Liver (tissue), 9 donors: ENCODE results near the gene UNC79. TPM values are rescaled to one million over a fixed set of nuclear protein-coding genes. Genes with fewer than 3 reads are reported as not detected.

Experiments
- DNase-seq: peaks from one replicate; pipeline ENCODE4 v3.0.0-alpha.2; 2017; ENCODE audit warnings: low spot score
- H3K27ac ChIP-seq, 2 donors: one replicate each; pipeline ENCODE4 v1.7.0; 2013; ENCODE audit warnings: inconsistent platforms in 2 of 2, low read length in 2 of 2, control low read depth in 1 of 2, low read depth in 1 of 2, mild to moderate bottlenecking in 1 of 2
- H3K27me3 ChIP-seq, 4 donors: one replicate each; pipeline versions ENCODE4 v1.6.1 to v1.7.0; 2013; ENCODE audit warnings: low read length in 3 of 4, inconsistent platforms in 1 of 4, mild to moderate bottlenecking in 1 of 4, moderate library complexity in 1 of 4; ENCODE audit not compliant: control insufficient read depth in 4 of 4, insufficient read depth in 4 of 4
- H3K36me3 ChIP-seq, 4 donors: one replicate each; pipeline versions ENCODE4 v1.6.1 to v1.7.0; 2013; ENCODE audit warnings: low read length in 3 of 4, mild to moderate bottlenecking in 3 of 4, low read depth in 1 of 4, moderate library complexity in 1 of 4; ENCODE audit not compliant: control insufficient read depth in 4 of 4, insufficient read depth in 3 of 4
- H3K4me1 ChIP-seq, 4 donors: one replicate each; pipeline versions ENCODE4 v1.6.1 to v1.7.0; 2013; ENCODE audit warnings: low read length in 3 of 4, mild to moderate bottlenecking in 3 of 4, moderate library complexity in 1 of 4; ENCODE audit not compliant: control insufficient read depth in 4 of 4, insufficient read depth in 4 of 4
- H3K4me3 ChIP-seq, 3 donors: one replicate each; pipeline versions ENCODE4 v1.6.1 to v1.7.0; 2013; ENCODE audit warnings: low read length in 3 of 3, control low read depth in 1 of 3, low read depth in 1 of 3, mild to moderate bottlenecking in 1 of 3
- H3K9ac ChIP-seq, 2 donors: one replicate each; pipeline ENCODE4 v1.7.0; 2013; ENCODE audit warnings: low read length in 2 of 2, mild to moderate bottlenecking in 2 of 2, moderate library complexity in 2 of 2, control low read depth in 1 of 2, low read depth in 1 of 2
- H3K9me3 ChIP-seq, 4 donors: one replicate each; pipeline versions ENCODE4 v1.6.1 to v1.7.0; 2013; ENCODE audit warnings: low read length in 3 of 4; ENCODE audit not compliant: control insufficient read depth in 4 of 4
- EGR1 ChIP-seq, 2 donors: IDR thresholded peaks; 2 replicates each; pipeline ENCODE4 v1.6.1; 2016 to 2018; ENCODE audit warnings: antibody characterized with exemption in 2 of 2, low read depth in 2 of 2
- FOXA1 ChIP-seq: IDR thresholded peaks from 2 replicates; pipeline ENCODE4 v1.6.1; 2016; ENCODE audit warnings: antibody characterized with exemption
- FOXA2 ChIP-seq: IDR thresholded peaks from 2 replicates; pipeline ENCODE4 v1.6.1; 2016; ENCODE audit warnings: antibody characterized with exemption
- GABPA ChIP-seq, 2 donors: IDR thresholded peaks in 1 of 2; conservative IDR thresholded peaks in 1 of 2; 2 replicates each; pipeline ENCODE4 v1.6.1; 2016; ENCODE audit warnings: antibody characterized with exemption in 2 of 2, mild to moderate bottlenecking in 1 of 2, moderate library complexity in 1 of 2
- HNF4A ChIP-seq, 2 donors: conservative IDR thresholded peaks; 2 replicates each; pipeline ENCODE4 v1.6.1; 2016; ENCODE audit warnings: antibody characterized with exemption in 2 of 2, mild to moderate bottlenecking in 2 of 2
- HNF4G ChIP-seq: IDR thresholded peaks from 2 replicates; pipeline ENCODE4 v1.6.1; 2016; ENCODE audit warnings: antibody characterized with exemption
- JUND ChIP-seq, 2 donors: IDR thresholded peaks; 2 replicates each; pipeline ENCODE4 v1.6.1; 2016; ENCODE audit warnings: antibody characterized with exemption in 2 of 2
- RAD21 ChIP-seq, 2 donors: IDR thresholded peaks; 2 replicates each; pipeline ENCODE4 v1.6.1; 2016; ENCODE audit warnings: antibody characterized with exemption in 2 of 2, mild to moderate bottlenecking in 2 of 2
- REST ChIP-seq: IDR thresholded peaks from 2 replicates; pipeline ENCODE4 v1.6.1; 2016; ENCODE audit warnings: antibody characterized with exemption, mild to moderate bottlenecking
- SP1 ChIP-seq: IDR thresholded peaks from 2 replicates; pipeline ENCODE4 v1.6.1; 2018; ENCODE audit warnings: antibody characterized with exemption, mild to moderate bottlenecking
- TAF1 ChIP-seq: conservative IDR thresholded peaks from 2 replicates; pipeline ENCODE4 v1.6.1; 2016; ENCODE audit warnings: antibody characterized with exemption, mild to moderate bottlenecking
- YY1 ChIP-seq: IDR thresholded peaks from 2 replicates; pipeline ENCODE4 v1.6.1; 2016; ENCODE audit warnings: antibody characterized with exemption, mild to moderate bottlenecking
- ZBTB33 ChIP-seq: IDR thresholded peaks from 2 replicates; pipeline ENCODE4 v1.6.1; 2016; ENCODE audit warnings: antibody characterized with exemption
- WGBS: extraction: QIAGEN DNeasy Blood & Tissue Kit; methylation state at CpG from one replicate; pipeline ENCODE4 v1.1.7; 2013; 5-methylcytosine and 5-hydroxymethylcytosine counted together
- polyA plus RNA-seq, 2 donors: library from polyadenylated mRNA; stranded (reverse) in 1 of 2; unstranded in 1 of 2; fragments of 200-250 nt in 1 of 2; fragments of >200 nt in 1 of 2; fragmentation: Nextera tagmentation in 1 of 2; extraction: Ambion mirVana in 1 of 2; gene quantifications; one replicate each; pipeline versions ENCODE4 v1.2.1 to v1.2.3, GENCODE V29; 2013 to 2015
- total RNA-seq, 2 donors: library from RNA; depleted of rRNA; stranded (reverse); fragments of >200 nt; gene quantifications; one replicate each; pipeline ENCODE4 v1.2.3, GENCODE V29; 2014
- TF ChIP-seq, protein P1 (sequence below): fragments of 150-350 bp; IDR thresholded peaks from 2 replicates; pipeline ENCODE4 v1.5.1; 2017; ENCODE audit warnings: improper control_type of control experiment, low read depth, low read length; ENCODE audit not compliant: missing input control
- TF ChIP-seq, protein P2 (sequence below): IDR thresholded peaks from 2 replicates; pipeline ENCODE4 v1.6.1; 2016; ENCODE audit warnings: antibody characterized with exemption
- donor health status: healthy.
- donor health status: healthy.
- donor health status: healthy.
- donor health status: healthy.
- donor health status: healthy.

UNC79 gene
- total and polyA plus RNA-seq, 4 donors, result 0.01 to 0.08 (median 0.05) TPM; not detected in 1

GRCh38 chr14:93528884-93529558 is 98.3 kb downstream of the UNC79 start:
- 93% methylated on average over 1 of the region's 1 CpG for WGBS
- H3K9me3 ChIP-seq, result no peaks in the 10 kb centered on the region
- no peak for TF ChIP-seq GABPA (IDR thresholded peaks at IDR 0.05 in 1 of 2, conservative IDR thresholded peaks at IDR 0.05 in 1 of 2)
- TF ChIP-seq ZBTB33, result no peak
- no peak for TF ChIP-seq RAD21 (IDR thresholded peaks at IDR 0.05)
- TF ChIP-seq YY1, result no peak
- TF ChIP-seq FOXA1, result no peak
- TF ChIP-seq HNF4G, result no peak
- no peak for TF ChIP-seq TAF1
- no peak for TF ChIP-seq FOXA2
- TF ChIP-seq REST, result no peak
- no peak for TF ChIP-seq JUND (IDR thresholded peaks at IDR 0.05)
- TF ChIP-seq, protein P1, sequence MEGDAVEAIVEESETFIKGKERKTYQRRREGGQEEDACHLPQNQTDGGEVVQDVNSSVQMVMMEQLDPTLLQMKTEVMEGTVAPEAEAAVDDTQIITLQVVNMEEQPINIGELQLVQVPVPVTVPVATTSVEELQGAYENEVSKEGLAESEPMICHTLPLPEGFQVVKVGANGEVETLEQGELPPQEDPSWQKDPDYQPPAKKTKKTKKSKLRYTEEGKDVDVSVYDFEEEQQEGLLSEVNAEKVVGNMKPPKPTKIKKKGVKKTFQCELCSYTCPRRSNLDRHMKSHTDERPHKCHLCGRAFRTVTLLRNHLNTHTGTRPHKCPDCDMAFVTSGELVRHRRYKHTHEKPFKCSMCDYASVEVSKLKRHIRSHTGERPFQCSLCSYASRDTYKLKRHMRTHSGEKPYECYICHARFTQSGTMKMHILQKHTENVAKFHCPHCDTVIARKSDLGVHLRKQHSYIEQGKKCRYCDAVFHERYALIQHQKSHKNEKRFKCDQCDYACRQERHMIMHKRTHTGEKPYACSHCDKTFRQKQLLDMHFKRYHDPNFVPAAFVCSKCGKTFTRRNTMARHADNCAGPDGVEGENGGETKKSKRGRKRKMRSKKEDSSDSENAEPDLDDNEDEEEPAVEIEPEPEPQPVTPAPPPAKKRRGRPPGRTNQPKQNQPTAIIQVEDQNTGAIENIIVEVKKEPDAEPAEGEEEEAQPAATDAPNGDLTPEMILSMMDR, result no peak
- TF ChIP-seq, protein P2, sequence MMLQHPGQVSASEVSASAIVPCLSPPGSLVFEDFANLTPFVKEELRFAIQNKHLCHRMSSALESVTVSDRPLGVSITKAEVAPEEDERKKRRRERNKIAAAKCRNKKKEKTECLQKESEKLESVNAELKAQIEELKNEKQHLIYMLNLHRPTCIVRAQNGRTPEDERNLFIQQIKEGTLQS, result no peak
- TF ChIP-seq EGR1 (IDR thresholded peaks at IDR 0.05; ENCODE audit: low read depth in 2 of 2), result no peak
- no peak for TF ChIP-seq SP1
- no peak for TF ChIP-seq HNF4A (conservative IDR thresholded peaks at IDR 0.05)

GRCh38 chr14:93531644-93532043 is 100.9 kb downstream of the UNC79 start:
- no peak for DNase-seq
- no peak for TF ChIP-seq HNF4A (conservative IDR thresholded peaks at IDR 0.05)
- TF ChIP-seq, protein P2, result no peak
- no peak for TF ChIP-seq TAF1
- H3K27me3 ChIP-seq, result no peaks in the 10 kb centered on the region
- no peak overlapping the region for H3K9ac ChIP-seq
- WGBS, result 94% methylated on average over 1 of the region's 1 CpG
- no peaks in the 10 kb centered on the region for H3K4me1 ChIP-seq
- no peak overlapping the region for H3K27ac ChIP-seq
- H3K9me3 ChIP-seq, result no peaks in the 10 kb centered on the region
- no peaks in the 10 kb centered on the region for H3K36me3 ChIP-seq
- no peak overlapping the region for H3K4me3 ChIP-seq

More at GRCh38 chr14:93528884-93529558, 98.3 kb downstream of the UNC79 start:
- no peaks in the 10 kb centered on the region for H3K27me3 ChIP-seq
- H3K36me3 ChIP-seq, result no peaks in the 10 kb centered on the region
- DNase-seq, result no peak
- no peak overlapping the region for H3K9ac ChIP-seq
- no peak overlapping the region for H3K27ac ChIP-seq
- no peaks in the 10 kb centered on the region for H3K4me1 ChIP-seq
- H3K4me3 ChIP-seq, result no peak overlapping the region
